Measurements from ENCODE around the gene ACTMAP. TPM values are rescaled to one million over a fixed set of nuclear protein-coding genes. Genes with fewer than 3 reads are reported as not detected.

The ACTMAP gene
- total and polyA plus RNA-seq, 2 of the 13 experiments (the other 11 are each of a cell fraction or from before 2014, with no cell fraction given), result 2.2 to 7.9 TPM

GRCh38 chr19:40716482-40717324, 33.6 kb downstream of the ACTMAP start, which contains the start of the genes COQ8B and ITPKC (continued):
- TF ChIP-seq RBM39 (IDR thresholded peaks at IDR 0.05; ENCODE audit: low read depth, low read length, poor library complexity, severe bottlenecking) (peak; percentile 41), ZBTB25 (CRISPR knock-in tag; IDR thresholded peaks at IDR 0.05) (peak; percentile 81), CREB3 (CRISPR knock-in tag; IDR thresholded peaks at IDR 0.05) (no peak), TARDBP (CRISPR knock-in tag; IDR thresholded peaks at IDR 0.05) (peak; percentile 35; the same call in 1 of the 2 replicates), NRL (CRISPR knock-in tag; IDR thresholded peaks at IDR 0.05; ENCODE audit: borderline replicate concordance) (no peak), ZNF773 (CRISPR knock-in tag; IDR thresholded peaks at IDR 0.05; ENCODE audit: borderline replicate concordance) (no peak), CEBPB (IDR thresholded peaks at IDR 0.05; ENCODE audit: borderline replicate concordance, low read depth, low read length) (no peak), ZNF451 (CRISPR knock-in tag; IDR thresholded peaks at IDR 0.05) (no peak), ZNF891 (CRISPR knock-in tag; IDR thresholded peaks at IDR 0.05) (no peak; the same call in 1 of the 2 replicates), MYNN (CRISPR knock-in tag; IDR thresholded peaks at IDR 0.05; ENCODE audit: low read depth) (no peak), ZNF414 (CRISPR knock-in tag; IDR thresholded peaks at IDR 0.05) (no peak; the same call in 1 of the 2 replicates), XRCC5 (optimal IDR thresholded peaks at IDR 0.05; ENCODE audit: low read length) (peak; percentile 49), TGIF2 (CRISPR knock-in tag; IDR thresholded peaks at IDR 0.05) (no peak), CBX1 (IDR thresholded peaks at IDR 0.05; ENCODE audit: low read depth) (no peak), THAP11 (CRISPR knock-in tag; IDR thresholded peaks at IDR 0.05) (peak; percentile 88), HBP1 (CRISPR knock-in tag; IDR thresholded peaks at IDR 0.05; ENCODE audit: low read depth) (0 out of 2 replicates have a peak, but pooled peaks have one; percentile 22), NAIF1 (CRISPR knock-in tag; IDR thresholded peaks at IDR 0.05; ENCODE audit: borderline replicate concordance) (no peak), ZNF251 (CRISPR knock-in tag; IDR thresholded peaks at IDR 0.05) (no peak), ZNF841 (CRISPR knock-in tag; IDR thresholded peaks at IDR 0.05; ENCODE audit: borderline replicate concordance) (no peak), ZNF724P (CRISPR knock-in tag; IDR thresholded peaks at IDR 0.05; ENCODE audit: borderline replicate concordance) (no peak), SALL2 (CRISPR knock-in tag; IDR thresholded peaks at IDR 0.05) (peak; percentile 71; the same call in 1 of the 2 replicates), TEAD3 (CRISPR knock-in tag; optimal IDR thresholded peaks at IDR 0.05; ENCODE audit: borderline replicate concordance) (peak; percentile 89), ARNT2 (CRISPR knock-in tag; IDR thresholded peaks at IDR 0.05; ENCODE audit: low read depth) (no peak), HOMEZ (CRISPR knock-in tag; IDR thresholded peaks at IDR 0.05; ENCODE audit: low read depth) (no peak)
